Activated T-helper 1 cell treated with anti-CD3 and anti-CD28 coated beads, Interleukin-2, amount 50 U/mL, for 16 hours (primary cell): ENCODE data around the gene CRMP1.

Experiments
- DNase-seq, 2 donors: peaks; one replicate each; pipeline ENCODE4 v3.0.0-alpha.2; 2020; ENCODE audit warnings: low read depth in 1 of 2, low spot score in 1 of 2

Gene CRMP1

DNA sequence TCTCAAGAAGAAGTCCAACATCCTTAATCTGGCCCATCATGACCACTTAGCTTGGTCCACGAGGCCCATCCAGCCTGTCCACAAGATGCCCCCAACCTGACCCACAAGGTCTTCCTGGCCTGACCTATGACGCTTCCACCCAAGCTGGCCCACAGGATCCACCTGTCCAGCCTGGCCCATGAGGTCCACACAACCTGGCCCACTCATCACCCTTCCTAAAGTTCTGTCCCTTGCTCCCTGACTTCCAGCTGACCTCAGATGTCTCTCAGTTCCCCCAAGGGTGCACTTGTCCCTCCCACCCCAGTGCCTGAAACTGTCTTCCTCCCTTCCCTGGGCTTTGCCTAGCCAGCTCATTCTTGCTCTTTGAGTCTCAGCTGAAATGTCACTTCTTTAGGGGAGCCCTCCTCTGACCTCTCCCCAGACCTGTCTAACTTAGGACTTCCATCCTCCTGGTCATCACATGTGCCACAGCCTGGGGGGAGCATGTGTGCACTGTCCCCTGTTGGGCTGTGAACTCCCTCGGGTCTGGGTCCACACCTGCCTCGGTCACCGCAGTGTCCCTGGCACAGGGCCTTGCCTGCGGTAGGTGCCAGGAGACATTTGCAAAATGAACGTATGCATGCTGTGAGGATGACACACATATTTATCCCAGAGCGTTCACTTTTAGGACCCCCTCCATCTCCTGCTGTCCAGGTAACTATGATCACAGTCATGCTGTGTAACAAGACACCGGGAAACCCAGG is 120.2 kb downstream of the CRMP1 start:
- no peak for DNase-seq
